ENCODE measurements around the gene CSNK1D.

The CSNK1D gene

DNA sequence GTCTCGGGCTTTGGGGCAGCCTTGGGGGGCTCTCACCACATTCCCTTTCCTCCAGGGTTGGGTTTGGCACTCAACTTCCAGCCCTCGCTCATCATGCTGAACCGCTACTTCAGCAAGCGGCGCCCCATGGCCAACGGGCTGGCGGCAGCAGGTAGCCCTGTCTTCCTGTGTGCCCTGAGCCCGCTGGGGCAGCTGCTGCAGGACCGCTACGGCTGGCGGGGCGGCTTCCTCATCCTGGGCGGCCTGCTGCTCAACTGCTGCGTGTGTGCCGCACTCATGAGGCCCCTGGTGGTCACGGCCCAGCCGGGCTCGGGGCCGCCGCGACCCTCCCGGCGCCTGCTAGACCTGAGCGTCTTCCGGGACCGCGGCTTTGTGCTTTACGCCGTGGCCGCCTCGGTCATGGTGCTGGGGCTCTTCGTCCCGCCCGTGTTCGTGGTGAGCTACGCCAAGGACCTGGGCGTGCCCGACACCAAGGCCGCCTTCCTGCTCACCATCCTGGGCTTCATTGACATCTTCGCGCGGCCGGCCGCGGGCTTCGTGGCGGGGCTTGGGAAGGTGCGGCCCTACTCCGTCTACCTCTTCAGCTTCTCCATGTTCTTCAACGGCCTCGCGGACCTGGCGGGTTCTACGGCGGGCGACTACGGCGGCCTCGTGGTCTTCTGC, 36.3 kb downstream of the CSNK1D start:
- Histone ChIP-seq H3K4me3 (no peak overlapping the region), H3K27ac (peak overlapping the region in 1 of 2 donors; percentile 62)
- TF ChIP-seq, protein P1, sequence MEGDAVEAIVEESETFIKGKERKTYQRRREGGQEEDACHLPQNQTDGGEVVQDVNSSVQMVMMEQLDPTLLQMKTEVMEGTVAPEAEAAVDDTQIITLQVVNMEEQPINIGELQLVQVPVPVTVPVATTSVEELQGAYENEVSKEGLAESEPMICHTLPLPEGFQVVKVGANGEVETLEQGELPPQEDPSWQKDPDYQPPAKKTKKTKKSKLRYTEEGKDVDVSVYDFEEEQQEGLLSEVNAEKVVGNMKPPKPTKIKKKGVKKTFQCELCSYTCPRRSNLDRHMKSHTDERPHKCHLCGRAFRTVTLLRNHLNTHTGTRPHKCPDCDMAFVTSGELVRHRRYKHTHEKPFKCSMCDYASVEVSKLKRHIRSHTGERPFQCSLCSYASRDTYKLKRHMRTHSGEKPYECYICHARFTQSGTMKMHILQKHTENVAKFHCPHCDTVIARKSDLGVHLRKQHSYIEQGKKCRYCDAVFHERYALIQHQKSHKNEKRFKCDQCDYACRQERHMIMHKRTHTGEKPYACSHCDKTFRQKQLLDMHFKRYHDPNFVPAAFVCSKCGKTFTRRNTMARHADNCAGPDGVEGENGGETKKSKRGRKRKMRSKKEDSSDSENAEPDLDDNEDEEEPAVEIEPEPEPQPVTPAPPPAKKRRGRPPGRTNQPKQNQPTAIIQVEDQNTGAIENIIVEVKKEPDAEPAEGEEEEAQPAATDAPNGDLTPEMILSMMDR (IDR thresholded peaks at IDR 0.05) = no peak
- no peak for DNase-seq (ENCODE audit: low spot score)

DNA sequence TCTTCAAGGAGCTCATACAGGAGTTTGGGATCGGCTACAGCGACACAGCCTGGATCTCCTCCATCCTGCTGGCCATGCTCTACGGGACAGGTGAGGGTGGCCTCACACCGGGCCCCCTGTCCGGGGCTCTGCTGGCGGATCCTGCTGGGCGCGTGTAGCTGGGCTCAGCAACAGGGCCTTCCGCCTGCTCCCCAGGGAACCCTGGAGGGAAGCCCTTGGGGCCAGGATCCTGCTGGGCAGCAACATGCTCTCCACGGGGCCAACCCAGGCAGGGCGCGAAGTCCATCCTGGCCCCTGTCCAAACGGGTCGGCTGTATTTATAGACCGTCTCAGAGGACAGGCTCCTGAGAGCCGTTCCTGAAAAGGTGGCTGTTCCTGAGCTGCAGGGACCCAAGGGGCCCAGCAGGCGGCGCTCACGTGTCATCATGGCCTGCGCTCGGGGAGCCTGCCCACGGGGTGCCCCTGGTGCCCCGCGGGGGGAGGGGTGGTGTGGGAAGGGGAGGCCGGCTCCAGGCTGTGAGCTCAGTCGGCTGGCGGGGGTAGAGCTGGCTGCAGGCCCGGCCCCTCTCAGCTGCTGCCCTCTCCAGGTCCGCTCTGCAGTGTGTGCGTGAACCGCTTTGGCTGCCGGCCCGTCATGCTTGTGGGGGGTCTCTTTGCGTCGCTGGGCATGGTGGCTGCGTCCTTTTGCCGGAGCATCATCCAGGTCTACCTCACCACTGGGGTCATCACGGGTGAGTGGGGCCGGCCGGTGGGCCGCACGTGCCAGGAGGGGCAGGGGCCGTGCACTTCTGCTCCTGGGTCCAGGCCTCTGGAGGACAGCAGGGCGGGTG, 37.1 kb downstream of the CSNK1D start:
- TF ChIP-seq, protein P1 (IDR thresholded peaks at IDR 0.05) = peak; percentile 89
- Histone ChIP-seq H3K27ac (peak overlapping the region in 1 of 2 donors; percentile 62), H3K4me3 (peak overlapping the region; percentile 19)
- no peak for DNase-seq (ENCODE audit: low spot score)

DNA sequence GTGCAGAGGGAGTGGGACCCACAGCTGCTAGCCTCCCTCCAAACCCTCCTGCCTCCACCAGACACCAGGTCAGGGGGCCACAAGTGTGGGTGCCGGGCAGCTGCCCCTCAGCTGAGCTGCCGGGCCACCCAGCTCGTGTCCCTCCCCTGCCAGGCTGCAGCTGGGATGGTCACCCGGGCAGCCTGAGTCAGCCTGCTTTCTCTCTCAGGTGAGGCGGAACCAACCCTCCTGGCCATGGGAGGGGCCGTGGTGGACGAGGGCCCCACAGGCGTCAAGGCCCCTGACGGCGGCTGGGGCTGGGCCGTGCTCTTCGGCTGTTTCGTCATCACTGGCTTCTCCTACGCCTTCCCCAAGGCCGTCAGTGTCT, 37.7 kb downstream of the CSNK1D start:
- TF ChIP-seq, protein P1 (IDR thresholded peaks at IDR 0.05) = no peak
- DNase-seq (ENCODE audit: low spot score) = no peak
- Histone ChIP-seq H3K4me3 (no peak overlapping the region), H3K27ac (no peak overlapping the region)

DNA sequence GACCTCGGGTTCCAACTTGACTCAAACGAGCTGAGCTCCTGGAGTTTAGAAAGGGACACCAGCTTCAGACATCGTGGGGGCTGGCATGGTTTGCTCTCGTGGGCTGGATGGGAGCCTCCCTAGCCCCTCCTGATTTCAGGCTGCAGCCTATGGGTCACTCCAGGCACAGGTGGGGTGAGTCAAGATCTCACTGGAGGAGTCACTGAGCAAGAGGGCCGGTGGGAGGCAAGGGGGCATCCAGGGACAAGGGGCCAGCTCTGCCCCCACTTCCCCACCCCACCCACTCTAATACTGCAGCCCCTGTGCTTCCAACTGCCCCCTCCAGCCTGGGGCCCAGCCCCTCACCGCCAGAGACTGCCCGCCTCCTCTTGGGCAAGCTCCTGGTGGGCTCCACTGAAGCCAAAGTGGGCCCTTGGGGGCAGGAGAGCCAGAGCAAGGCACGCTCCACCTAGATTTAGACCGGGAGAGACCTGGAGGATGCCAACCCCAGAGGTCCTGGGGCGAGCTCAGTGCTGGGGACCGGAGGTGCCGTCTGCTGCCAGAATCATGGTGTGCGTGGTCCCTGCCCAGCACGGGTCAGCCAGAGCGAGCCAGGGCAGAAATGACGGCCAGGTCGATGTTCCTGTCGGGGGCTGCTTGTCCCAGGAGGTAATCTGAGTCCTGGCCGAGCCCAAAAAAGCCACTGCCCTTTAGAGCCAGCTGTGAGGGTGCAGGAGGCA, 38.3 kb downstream of the CSNK1D start:
- TF ChIP-seq, protein P1 (IDR thresholded peaks at IDR 0.05) = no peak
- no peak overlapping the region for H3K4me3 ChIP-seq
- H3K27ac ChIP-seq = no peak overlapping the region
- no peak for DNase-seq (ENCODE audit: low spot score)

DNA sequence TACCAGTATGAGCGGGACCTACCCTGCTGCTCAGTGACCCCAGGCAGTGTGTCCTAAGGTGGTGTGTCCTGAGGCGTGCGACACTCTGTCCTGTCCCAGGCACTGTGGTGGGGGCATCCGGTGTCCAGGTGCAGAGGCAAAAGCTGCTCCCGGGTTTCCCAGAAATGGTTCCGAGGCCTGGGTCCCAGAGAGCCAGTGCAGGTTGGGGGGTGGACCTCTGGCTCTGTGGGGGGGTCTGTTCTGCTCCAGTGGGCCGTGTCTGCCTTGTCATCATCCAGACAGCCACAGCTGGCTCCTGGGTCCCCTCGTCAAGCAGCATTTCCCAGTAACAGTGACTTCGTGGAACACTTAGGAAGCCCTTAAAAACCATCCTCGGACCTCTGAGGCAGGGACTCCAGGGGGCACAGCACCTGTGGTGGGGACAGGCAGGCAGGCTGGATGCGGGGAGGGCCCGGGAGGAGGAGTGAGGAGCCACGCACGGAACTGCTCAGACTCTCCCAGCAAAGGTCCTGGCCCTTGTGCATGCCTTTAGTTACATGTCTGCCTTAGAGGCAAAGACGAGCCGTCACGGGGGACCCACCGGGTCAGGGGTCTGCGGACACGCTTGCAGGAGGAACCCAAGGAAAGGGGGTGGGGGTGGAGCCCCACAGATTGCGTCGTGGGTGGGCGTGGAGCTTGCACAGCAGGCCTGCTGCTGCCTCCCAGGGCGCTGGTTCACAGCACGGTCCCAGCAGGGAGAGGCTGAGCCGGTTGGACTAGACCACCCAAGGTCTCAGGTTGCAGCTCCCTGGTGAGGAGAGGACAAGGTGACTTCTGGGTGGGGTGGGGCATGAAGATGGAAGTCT, 39.1 kb downstream of the CSNK1D start:
- no peak overlapping the region for H3K27ac ChIP-seq
- H3K4me3 ChIP-seq = no peak overlapping the region
- DNase-seq (ENCODE audit: low spot score) = peak; percentile 73
- TF ChIP-seq, protein P1 (IDR thresholded peaks at IDR 0.05) = no peak

DNA sequence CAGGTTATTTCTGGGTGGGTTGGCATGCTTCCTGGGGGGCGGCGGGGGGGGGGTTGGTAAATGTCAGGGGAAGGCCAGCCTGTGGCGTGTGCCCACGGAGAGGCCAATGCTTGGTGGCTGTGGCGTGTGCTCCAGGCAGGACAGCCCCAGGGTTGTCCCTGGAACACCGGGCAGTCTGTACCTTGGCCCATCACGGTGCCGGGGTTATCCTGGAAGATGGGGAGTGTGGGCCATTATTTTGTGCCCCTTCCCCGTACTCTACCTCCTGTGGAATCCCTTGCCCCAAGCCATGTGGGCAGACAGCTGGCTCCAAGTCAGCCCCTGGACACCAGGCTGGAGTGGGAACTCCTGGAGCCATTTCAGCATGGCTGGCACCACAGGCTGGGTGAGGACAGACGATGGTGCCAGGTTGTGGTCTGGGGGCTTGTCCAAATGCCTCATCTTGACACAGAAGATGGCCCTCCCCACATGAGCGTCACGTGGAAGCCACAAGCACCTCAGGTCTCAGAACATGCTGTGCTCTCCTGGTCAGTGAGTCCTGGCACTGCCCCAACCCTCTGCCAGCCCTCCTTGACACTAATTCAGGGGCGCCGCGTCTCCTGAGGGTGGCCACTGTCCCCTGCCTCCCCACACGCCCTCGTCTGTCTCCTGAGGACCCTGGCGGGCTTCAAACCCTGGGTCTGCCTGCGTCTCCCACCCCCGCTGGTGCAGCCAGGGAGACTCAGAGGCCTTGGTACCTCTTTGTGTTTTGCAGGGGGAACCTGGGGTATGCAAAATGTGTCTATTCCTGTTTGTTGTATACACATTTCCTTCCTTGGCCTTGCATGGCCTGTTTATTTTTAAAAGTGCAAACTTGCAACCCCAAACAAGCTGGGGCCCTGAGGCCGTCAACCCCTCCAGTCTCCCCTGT, 40.4 kb downstream of the CSNK1D start:
- no peak overlapping the region for H3K4me3 ChIP-seq
- no peak overlapping the region for H3K27ac ChIP-seq
- TF ChIP-seq, protein P1 (IDR thresholded peaks at IDR 0.05) = no peak
- DNase-seq (ENCODE audit: low spot score) = peak; percentile 74

Measured in coronary artery (tissue), 2 donors.